Endothelial cell of umbilical vein (primary cell): ENCODE data around the gene ZIC5. TPM values are rescaled to one million over a fixed set of nuclear protein-coding genes. Genes with fewer than 3 reads are reported as not detected.

Source experiments
- BruUV-seq: library from RNA; stranded (reverse); fragments of 400-500 nt; replicated peaks from 2 replicates; lab custom pipeline; 2021; lab: Mats Ljungman, UMichigan
- CTCF ChIA-PET: fragments of 300-600, 350-600 bp; sonication (Branson Sonifier 250); formaldehyde crosslinking; loops from one replicate; lab custom pipeline; 2021; ENCODE audit warnings: antibody characterized with exemption, inconsistent platforms; lab: Charles Lee
- POLR2A ChIA-PET: fragments of 300-600, 350-600 bp; sonication (Branson Sonifier 250); formaldehyde crosslinking; loops from one replicate; lab custom pipeline; 2021; ENCODE audit warnings: antibody characterized with exemption, inconsistent platforms; lab: Charles Lee
- DNase-seq: peaks from one replicate; pipeline ENCODE4 v3.0.0-alpha.2; 2011; ENCODE audit warnings: low read depth, low spot score
- FAIRE-seq: peaks from 2 replicates; lab custom pipeline; 2011; peaks lifted over from hg19 to GRCh38; lab: Jason Lieb, UNC
- H2AFZ ChIP-seq: 2 replicates; pipeline ENCODE4 v1.6.0; 2012; ENCODE audit warnings: low read depth, low read length, control low read depth, inconsistent platforms
- H3K27ac ChIP-seq: 2 replicates; pipeline ENCODE4 v1.5.1; 2011; ENCODE audit warnings: low read depth, mild to moderate bottlenecking, control low read depth, low read length, moderate library complexity; ENCODE audit not compliant: insufficient read depth
- H3K27me3 ChIP-seq, 2 experiments: 2 replicates each; pipeline versions ENCODE4 v1.6.0 to v1.6.1; 2011; ENCODE audit warnings: low read length in 2 of 2, mixed read lengths in 1 of 2; ENCODE audit not compliant: control insufficient read depth in 2 of 2, insufficient read depth in 2 of 2
- H3K36me3 ChIP-seq, 2 experiments: 2 replicates in 1 of 2; 3 replicates in 1 of 2; pipeline ENCODE4 v1.5.1; 2011; ENCODE audit warnings: low read length in 2 of 2, mild to moderate bottlenecking in 1 of 2, moderate library complexity in 1 of 2; ENCODE audit not compliant: control insufficient read depth in 2 of 2, insufficient read depth in 2 of 2; ENCODE audit errors: extremely low read depth in 1 of 2
- H3K4me1 ChIP-seq: 3 replicates; pipeline ENCODE4 v1.5.1; 2011; ENCODE audit warnings: mild to moderate bottlenecking, low read length; ENCODE audit not compliant: control insufficient read depth, insufficient read depth; ENCODE audit errors: extremely low read depth
- H3K4me2 ChIP-seq: 2 replicates; pipeline ENCODE4 v1.6.1; 2011; ENCODE audit warnings: low read length, control low read depth, mixed read lengths; ENCODE audit not compliant: insufficient read depth
- H3K4me3 ChIP-seq, 3 experiments: fragments of 200-600 bp in 1 of 3; sonication (generic), shearing (Covaris generic) in 1 of 3; replicated peaks in 1 of 3; 2 replicates each; pipeline ENCODE4 v1.5.1; 2011 to 2016; ENCODE audit warnings: control low read depth in 3 of 3, low read length in 3 of 3, mild to moderate bottlenecking in 2 of 3, inconsistent platforms in 1 of 3, low read depth in 1 of 3, moderate library complexity in 1 of 3; ENCODE audit not compliant: insufficient read depth in 1 of 3
- H3K79me2 ChIP-seq: 2 replicates; pipeline ENCODE4 v1.6.0; 2012; ENCODE audit warnings: low read length, inconsistent platforms; ENCODE audit not compliant: control insufficient read depth, insufficient read depth
- H3K9ac ChIP-seq: replicated peaks from 2 replicates; pipeline ENCODE3; 2011; ENCODE audit warnings: low read length, control low read depth; ENCODE audit not compliant: insufficient read depth; ENCODE audit errors: extremely low read depth
- H3K9me1 ChIP-seq: replicated peaks from 3 replicates; pipeline ENCODE4 v1.6.0; 2011; ENCODE audit warnings: mild to moderate bottlenecking, low read length; ENCODE audit not compliant: control insufficient read depth, insufficient read depth; ENCODE audit errors: extremely low read depth
- H3K9me3 ChIP-seq: replicated peaks from 2 replicates; pipeline ENCODE4 v1.5.1; 2012; ENCODE audit warnings: low read length, inconsistent platforms; ENCODE audit not compliant: control insufficient read depth, insufficient read depth
- H4K20me1 ChIP-seq: replicated peaks from 2 replicates; pipeline ENCODE3; 2011; ENCODE audit warnings: mild to moderate bottlenecking, low read length; ENCODE audit not compliant: control insufficient read depth, insufficient read depth; ENCODE audit errors: extremely low read depth
- CTCF ChIP-seq, 2 donors: IDR thresholded peaks; 1 replicate in 1 of 2; 2 replicates in 1 of 2; pipeline ENCODE4 v1.5.1; 2011; ENCODE audit warnings: low read length in 2 of 2, mild to moderate bottlenecking in 2 of 2, moderate library complexity in 2 of 2, control low read depth in 1 of 2, inconsistent platforms in 1 of 2, low read depth in 1 of 2; ENCODE audit not compliant: insufficient read depth in 1 of 2; ENCODE audit errors: extremely low read depth in 1 of 2
- EZH2 ChIP-seq: IDR thresholded peaks from 2 replicates; pipeline ENCODE4 v1.6.1; 2012; ENCODE audit warnings: borderline replicate concordance, low read depth, mild to moderate bottlenecking, moderate library complexity, low read length, inconsistent platforms; ENCODE audit not compliant: severe bottlenecking
- FOS ChIP-seq: IDR thresholded peaks from 2 replicates; pipeline ENCODE4 v1.6.1; 2011; ENCODE audit warnings: mild to moderate bottlenecking, low read length, moderate library complexity, borderline replicate concordance; ENCODE audit not compliant: insufficient read depth
- GATA2 ChIP-seq: IDR thresholded peaks from 2 replicates; pipeline ENCODE4 v1.7.0; 2011; ENCODE audit warnings: low read depth, mild to moderate bottlenecking, moderate library complexity, mixed read lengths, low read length; ENCODE audit not compliant: insufficient read length, insufficient read depth
- JUN ChIP-seq: IDR thresholded peaks from 2 replicates; pipeline ENCODE4 v1.6.1; 2011; ENCODE audit warnings: borderline replicate concordance, low read depth; ENCODE audit not compliant: insufficient read length, insufficient read depth
- MAX ChIP-seq: IDR thresholded peaks from 2 replicates; pipeline ENCODE4 v1.6.1; 2011; ENCODE audit not compliant: insufficient read depth, insufficient read length
- MYC ChIP-seq: IDR thresholded peaks from one replicate; pipeline ENCODE4 v1.6.1; 2011; ENCODE audit warnings: mild to moderate bottlenecking, low read depth, low read length
- POLR2A ChIP-seq: IDR thresholded peaks from 2 replicates; pipeline ENCODE4 v1.6.1; 2012; ENCODE audit warnings: low read depth, mild to moderate bottlenecking, control low read depth, low read length
- POLR2AphosphoS5 ChIP-seq: IDR thresholded peaks from 2 replicates; pipeline ENCODE4 v1.6.1; 2012; ENCODE audit warnings: low read depth, mild to moderate bottlenecking, control low read depth, low read length, moderate library complexity; ENCODE audit not compliant: insufficient read depth
- dilution Hi-C: fragments of 300-500 bp; cut with MboI; formaldehyde crosslinking; loops from one replicate; pipeline ENCODE4 v1.15.0; 2019; ENCODE audit warnings: low sequenced_read_pairs; ENCODE audit not compliant: extremely low pct_ligation_motif_present
- intact Hi-C: fragments of 100-400 bp; cut with micrococcal nuclease; formaldehyde crosslinking; loops from one replicate; pipeline ENCODE4 v1.10.0; 2022
- polyA plus RNA-seq, 4 experiments: library from polyadenylated mRNA; depleted of rRNA in 3 of 4; stranded (reverse) in 3 of 4; unstranded in 1 of 4; fragments of >200 nt; gene quantifications; 2 replicates each; pipeline versions ENCODE4 v1.2.1 to v1.2.3, GENCODE V29; 2011 to 2012; ENCODE audit warnings: missing spikeins in 1 of 4
- total RNA-seq: library from RNA; stranded (reverse); gene quantifications from 2 replicates; pipeline ENCODE4 v1.2.3, GENCODE V29; 2021

ZIC5 gene
- total and polyA plus RNA-seq, 2 donors (not counting 3 experiments of a cell fraction or from before 2014, with no cell fraction given), result not detected

GRCh38 chr13:99965329-99966000 is 6.1 kb downstream of the ZIC5 start:
- H3K27ac ChIP-seq, result no peak overlapping the region
- dilution Hi-C loops, result no loop called here
- ChIA-PET CTCF (no interaction called here), POLR2A (no interaction called here)
- H3K36me3 ChIP-seq, result no peaks in the 10 kb centered on the region
- H3K9me3 ChIP-seq, result no peaks in the 10 kb centered on the region
- no peak overlapping the region for H2AFZ ChIP-seq
- DNase-seq (no peak), FAIRE-seq (no peak)
- no peak overlapping the region for H3K4me3 ChIP-seq
- intact Hi-C loops, result loop anchor here (10.0 kb wide), 1 partner anchor 311 kb away; no protein-coding TSS in a partner anchor
- H3K4me2 ChIP-seq, result no peak overlapping the region
- peaks cover 62 to 91% of the 10 kb centered on the region in 2 experiments for H3K27me3 ChIP-seq
- no peak overlapping the region for H3K9ac ChIP-seq
- TF ChIP-seq MAX, result no peak
- no peak for TF ChIP-seq FOS
- no peak for TF ChIP-seq CTCF (IDR thresholded peaks at IDR 0.05; ENCODE audit: extremely low read depth in 1 of 2, insufficient read depth in 1 of 2, low read depth in 1 of 2, low read length in 2 of 2)
- TF ChIP-seq GATA2, result no peak
- no peak for TF ChIP-seq MYC
- no peak for TF ChIP-seq JUN
- TF ChIP-seq EZH2, result no peak
- TF ChIP-seq POLR2AphosphoS5, result no peak
- TF ChIP-seq POLR2A, result no peak
- BruUV-seq, result no TSS peak
- no peaks in the 10 kb centered on the region for H4K20me1 ChIP-seq
- no peaks in the 10 kb centered on the region for H3K79me2 ChIP-seq
- H3K9me1 ChIP-seq, result no peaks in the 10 kb centered on the region
- H3K4me1 ChIP-seq, result no peaks in the 10 kb centered on the region
